Omental fat pad (tissue), 4 donors: ENCODE results near the gene CASZ1. TPM values are rescaled to one million over a fixed set of nuclear protein-coding genes. Genes with fewer than 3 reads are reported as not detected.

Source experiments
- ATAC-seq: fragments of 150-250 bp; one replicate; pipeline ENCODE4 v1.9.1; 2016; ENCODE audit warnings: mild to moderate bottlenecking, moderate library complexity; ENCODE audit not compliant: low FRiP score
- DNase-seq: peaks from one replicate; pipeline ENCODE4 v3.0.0-alpha.2; 2019; ENCODE audit warnings: low spot score
- total RNA-seq, 4 donors: library from RNA; depleted of rRNA; stranded (reverse); fragments of >200 nt; gene quantifications; one replicate each; pipeline ENCODE4 v1.1.0, GENCODE V29; 2016
- TF ChIP-seq, protein P1 (sequence below), 3 donors: fragments of 450-650 bp; IDR thresholded peaks; one replicate each; pipeline ENCODE4 v1.5.1; 2016 to 2017; ENCODE audit warnings: antibody characterized with exemption in 3 of 3, mild to moderate bottlenecking in 3 of 3, moderate library complexity in 2 of 3

CASZ1 gene
- total RNA-seq, 4 donors from 2014 or later, result 2.5 to 7.9 (median 6.0) TPM

GRCh38 chr1:10773851-10774614, 22.4 kb downstream of the CASZ1 start:
- ATAC-seq (no peak), DNase-seq (no peak)
- TF ChIP-seq, protein P1, sequence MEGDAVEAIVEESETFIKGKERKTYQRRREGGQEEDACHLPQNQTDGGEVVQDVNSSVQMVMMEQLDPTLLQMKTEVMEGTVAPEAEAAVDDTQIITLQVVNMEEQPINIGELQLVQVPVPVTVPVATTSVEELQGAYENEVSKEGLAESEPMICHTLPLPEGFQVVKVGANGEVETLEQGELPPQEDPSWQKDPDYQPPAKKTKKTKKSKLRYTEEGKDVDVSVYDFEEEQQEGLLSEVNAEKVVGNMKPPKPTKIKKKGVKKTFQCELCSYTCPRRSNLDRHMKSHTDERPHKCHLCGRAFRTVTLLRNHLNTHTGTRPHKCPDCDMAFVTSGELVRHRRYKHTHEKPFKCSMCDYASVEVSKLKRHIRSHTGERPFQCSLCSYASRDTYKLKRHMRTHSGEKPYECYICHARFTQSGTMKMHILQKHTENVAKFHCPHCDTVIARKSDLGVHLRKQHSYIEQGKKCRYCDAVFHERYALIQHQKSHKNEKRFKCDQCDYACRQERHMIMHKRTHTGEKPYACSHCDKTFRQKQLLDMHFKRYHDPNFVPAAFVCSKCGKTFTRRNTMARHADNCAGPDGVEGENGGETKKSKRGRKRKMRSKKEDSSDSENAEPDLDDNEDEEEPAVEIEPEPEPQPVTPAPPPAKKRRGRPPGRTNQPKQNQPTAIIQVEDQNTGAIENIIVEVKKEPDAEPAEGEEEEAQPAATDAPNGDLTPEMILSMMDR (IDR thresholded peaks at IDR 0.05), result no peak

- ATAC-seq, result no peak
- DNase-seq, result no peak
- TF ChIP-seq, protein P1 (IDR thresholded peaks at IDR 0.05), result no peak
These were observed 23.1 kb downstream of the CASZ1 start for GRCh38 chr1:10773376-10773775.

GRCh38 chr1:10772711-10773110, 23.7 kb downstream of the CASZ1 start:
- ATAC-seq (no peak), DNase-seq (no peak)
- TF ChIP-seq, protein P1 (IDR thresholded peaks at IDR 0.05), result no peak

DNA sequence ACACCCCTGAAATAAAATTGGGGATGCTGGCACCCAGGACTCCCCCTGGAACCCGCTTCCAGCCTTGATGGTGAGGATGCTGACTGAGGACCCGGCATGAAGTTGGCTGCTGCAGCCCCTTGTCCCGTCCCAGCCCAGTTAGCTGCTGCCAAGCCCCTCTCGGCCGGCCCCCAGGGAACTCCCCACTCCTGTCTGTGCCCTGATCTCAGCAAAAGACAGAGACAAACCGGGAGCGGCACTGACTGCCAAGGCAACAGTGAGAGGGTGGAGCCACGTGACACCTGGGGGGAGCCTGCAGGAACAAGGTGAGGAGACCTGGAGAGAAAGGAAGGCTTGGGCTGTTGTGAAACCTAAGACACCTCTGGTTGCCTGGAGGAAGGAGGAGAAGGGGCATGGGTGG, 24.7 kb downstream of the CASZ1 start:
- ATAC-seq, result no peak
- TF ChIP-seq, protein P1 (IDR thresholded peaks at IDR 0.05), result no peak
- DNase-seq, result no peak

GRCh38 chr1:10768552-10768951, 27.9 kb downstream of the CASZ1 start:
- ATAC-seq (peak; percentile 15), DNase-seq (no peak)
- TF ChIP-seq, protein P1 (IDR thresholded peaks at IDR 0.05), result no peak

DNA sequence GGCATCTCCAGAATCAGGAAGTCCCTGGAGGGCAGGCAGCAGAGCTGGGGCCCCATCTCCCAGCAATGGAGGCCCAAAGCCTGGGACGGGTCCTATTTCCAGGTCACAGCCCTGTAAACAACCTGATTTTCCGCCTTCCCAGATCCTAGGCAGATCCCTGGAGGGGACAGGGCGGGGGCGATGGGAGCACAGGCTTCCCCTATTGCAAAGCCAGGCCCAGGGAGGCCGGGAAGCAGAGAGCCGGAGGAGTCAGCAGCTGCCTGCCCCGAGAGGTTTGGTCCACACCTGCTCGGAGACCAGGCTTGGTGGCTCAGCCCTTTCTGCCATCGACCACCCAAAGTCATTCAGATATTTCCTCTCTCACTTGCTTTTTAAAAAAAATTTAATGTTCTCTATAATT, 29.2 kb downstream of the CASZ1 start:
- ATAC-seq, result no peak
- TF ChIP-seq, protein P1 (IDR thresholded peaks at IDR 0.05), result no peak
- no peak for DNase-seq
